Loucy (cell line): ENCODE data around the gene TAAR9.

Source experiments
- H2AFZ ChIP-seq: fragments of 200-600 bp; sonication (generic); 2 replicates; pipeline ENCODE4 v1.6.0; 2016; ENCODE audit warnings: antibody characterized with exemption, mild to moderate bottlenecking, low read length, moderate library complexity
- H3F3A ChIP-seq: fragments of 200-600 bp; 2 replicates; pipeline ENCODE4 v1.6.0; 2016; ENCODE audit warnings: antibody characterized with exemption, low read depth, mild to moderate bottlenecking
- H3K27me3 ChIP-seq: fragments of 200-600 bp; sonication (generic); 2 replicates; pipeline ENCODE4 v1.6.1; 2014; ENCODE audit warnings: low read length, mild to moderate bottlenecking; ENCODE audit not compliant: insufficient read depth, poor library complexity, severe bottlenecking
- H3K36me3 ChIP-seq: fragments of 200-600 bp; sonication (generic); 2 replicates; pipeline ENCODE4 v1.6.1; 2016; ENCODE audit warnings: low read length; ENCODE audit not compliant: insufficient read depth
- H3K4me1 ChIP-seq: fragments of 200-600 bp; sonication (generic); 2 replicates; pipeline ENCODE4 v1.5.1; 2014; ENCODE audit warnings: low read length, mild to moderate bottlenecking; ENCODE audit not compliant: insufficient read depth, poor library complexity, severe bottlenecking
- H3K4me2 ChIP-seq: fragments of 200-600 bp; sonication (generic); 2 replicates; pipeline ENCODE4 v1.6.0; 2014; ENCODE audit warnings: antibody characterized with exemption, low read length, low read depth, mild to moderate bottlenecking; ENCODE audit not compliant: poor library complexity, severe bottlenecking
- H3K4me3 ChIP-seq: fragments of 200-600 bp; sonication (generic); 2 replicates; pipeline ENCODE4 v1.5.1; 2014; ENCODE audit warnings: low read length, mild to moderate bottlenecking, mixed read lengths; ENCODE audit not compliant: poor library complexity, severe bottlenecking
- H3K79me2 ChIP-seq: fragments of 200-600 bp; sonication (generic); 2 replicates; pipeline ENCODE4 v1.6.1; 2014; ENCODE audit warnings: low read length; ENCODE audit not compliant: insufficient read depth
- H3K9ac ChIP-seq: fragments of 200-600 bp; sonication (generic); 2 replicates; pipeline ENCODE4 v1.6.0; 2014; ENCODE audit warnings: mild to moderate bottlenecking, low read depth, low read length, moderate library complexity; ENCODE audit not compliant: poor library complexity, severe bottlenecking
- H3K9me2 ChIP-seq: fragments of 200-600 bp; sonication (generic); replicated peaks from 2 replicates; pipeline ENCODE4 v1.6.1; 2016; ENCODE audit warnings: low read depth, low read length, mixed read lengths
- H3K9me3 ChIP-seq: fragments of 200-600 bp; sonication (generic); 2 replicates; pipeline ENCODE4 v1.6.1; 2014; ENCODE audit warnings: mild to moderate bottlenecking, antibody characterized with exemption, low read length, low read depth; ENCODE audit not compliant: insufficient read depth
- H4K20me1 ChIP-seq: fragments of 200-600 bp; sonication (generic); 2 replicates; pipeline ENCODE4 v1.6.0; 2014; ENCODE audit warnings: antibody characterized with exemption, low read length, mild to moderate bottlenecking; ENCODE audit not compliant: insufficient read depth, poor library complexity, severe bottlenecking
- CTCF ChIP-seq: fragments of 200-600 bp; sonication (generic); conservative IDR thresholded peaks from 2 replicates; pipeline ENCODE4 v1.5.1; 2014; ENCODE audit warnings: mild to moderate bottlenecking, antibody characterized with exemption, low read length
- EZH2phosphoT487 ChIP-seq: fragments of 200-600 bp; IDR thresholded peaks from 2 replicates; pipeline ENCODE4 v1.6.1; 2018; ENCODE audit warnings: antibody characterized with exemption, mild to moderate bottlenecking, moderate library complexity, borderline replicate concordance

TAAR9 gene

GRCh38 chr6:132569170-132569569, 31.1 kb downstream of the TAAR9 start:
- H3K27me3 ChIP-seq = no peaks in the 10 kb centered on the region
- H3K79me2 ChIP-seq = no peaks in the 10 kb centered on the region
- no peak overlapping the region for H3K4me3 ChIP-seq
- no peak overlapping the region for H3K4me2 ChIP-seq
- TF ChIP-seq CTCF (no peak), EZH2phosphoT487 (no peak)
- H4K20me1 ChIP-seq = no peaks in the 10 kb centered on the region
- no peaks in the 10 kb centered on the region for H3F3A ChIP-seq
- H3K9ac ChIP-seq = no peak overlapping the region
- no peaks in the 10 kb centered on the region for H3K9me3 ChIP-seq
- no peak overlapping the region for H2AFZ ChIP-seq
- H3K36me3 ChIP-seq = no peaks in the 10 kb centered on the region
- no peaks in the 10 kb centered on the region for H3K9me2 ChIP-seq
- H3K4me1 ChIP-seq = no peaks in the 10 kb centered on the region

GRCh38 chr6:132570221-132570777, 32.2 kb downstream of the TAAR9 start, which contains the start of gene TAAR6:
TAAR6 (plus strand) TSS chr6:132570322; CDS start chr6:132570322, 0 bp downstream.
- Histone ChIP-seq H3K9ac (no peak within 1 kb of the TSS), H3K4me3 (no peak within 1 kb of the TSS), H3K9me2 (no peaks in the 10 kb centered on the region), H3F3A (no peaks in the 10 kb centered on the region), H3K27me3 (no peaks in the 10 kb centered on the region), H3K4me2 (no peak within 1 kb of the TSS), H3K9me3 (no peaks in the 10 kb centered on the region), H3K36me3 (no peaks in the 10 kb centered on the region), H3K4me1 (no peaks in the 10 kb centered on the region), H3K79me2 (no peaks in the 10 kb centered on the region), H2AFZ (no peak within 1 kb of the TSS), H4K20me1 (no peaks in the 10 kb centered on the region)
- TF ChIP-seq EZH2phosphoT487 (no peak), CTCF (no peak)

- no peaks in the 10 kb centered on the region for H3K27me3 ChIP-seq
- no peak overlapping the region for H3K4me3 ChIP-seq
- TF ChIP-seq EZH2phosphoT487 = no peak
- no peak for TF ChIP-seq CTCF
These were observed 33.7 kb downstream of the TAAR9 start for GRCh38 chr6:132571774-132572173.

More at GRCh38 chr6:132571774-132572173, 33.7 kb downstream of the TAAR9 start:
- no peak overlapping the region for H2AFZ ChIP-seq
- no peaks in the 10 kb centered on the region for H3K79me2 ChIP-seq
- H4K20me1 ChIP-seq = no peaks in the 10 kb centered on the region
- no peak overlapping the region for H3K4me2 ChIP-seq
- H3K9me2 ChIP-seq = no peaks in the 10 kb centered on the region
- no peaks in the 10 kb centered on the region for H3K4me1 ChIP-seq
- no peaks in the 10 kb centered on the region for H3K36me3 ChIP-seq
- no peaks in the 10 kb centered on the region for H3F3A ChIP-seq
- no peaks in the 10 kb centered on the region for H3K9me3 ChIP-seq
- no peak overlapping the region for H3K9ac ChIP-seq
